ENCODE data around the gene NXPE3.

Gene NXPE3

DNA sequence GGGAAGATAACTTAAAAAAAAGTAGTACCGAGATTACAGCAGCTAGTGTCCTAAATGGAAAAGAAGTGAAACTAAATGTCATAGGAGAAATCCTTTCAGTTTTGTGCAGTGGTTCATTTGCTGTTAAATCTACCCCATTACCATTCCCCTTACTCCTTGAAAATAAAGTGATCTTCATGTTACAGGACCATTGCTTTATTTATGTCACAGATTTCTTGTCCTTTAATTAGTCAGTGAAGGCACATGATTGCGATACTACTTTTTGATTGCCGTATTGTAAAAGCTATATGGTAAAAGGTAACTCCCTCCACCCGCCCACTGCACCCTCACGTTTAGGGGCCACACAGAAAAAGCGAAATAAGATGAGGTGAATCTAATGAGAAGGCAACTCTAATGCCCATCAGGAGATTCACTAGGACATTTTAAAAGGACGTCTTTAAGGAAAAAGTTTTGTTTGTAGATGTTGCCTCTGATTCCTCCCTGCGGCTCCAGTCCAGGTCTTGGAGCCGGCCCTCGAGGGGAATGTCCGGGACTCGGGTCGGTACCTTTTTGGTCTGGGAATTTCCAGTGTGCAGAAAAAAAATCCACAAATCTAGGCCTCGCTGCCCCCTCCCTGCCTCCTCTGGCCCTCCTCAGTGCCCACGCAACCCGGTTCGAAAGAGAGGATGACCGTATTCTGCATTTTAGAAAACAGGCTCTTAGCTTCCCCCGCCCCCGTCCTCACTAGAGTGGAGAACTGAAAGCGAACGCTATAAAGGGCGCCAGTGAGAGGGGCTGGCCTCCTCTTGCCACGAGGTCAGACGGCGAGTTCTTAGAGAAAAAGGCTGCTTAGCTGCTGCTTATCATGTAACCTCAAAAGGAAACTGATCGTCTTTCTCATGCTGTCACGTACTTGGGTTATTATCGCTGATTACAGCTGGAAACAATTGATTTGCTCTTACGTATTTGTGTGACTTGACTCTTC, 48.5 kb downstream of the NXPE3 start:
- WGBS (ENCODE audit: insufficient coverage, insufficient read length) = no CpG with 5 or more reads among the region's 30 CpGs
- no peak overlapping the region for H3K27ac ChIP-seq (ENCODE audit: low read length)
- H3K4me1 ChIP-seq (ENCODE audit: control insufficient read depth, insufficient read depth, low read length) = peaks cover 1% of the 10 kb centered on the region; the same call in 1 of the 2 replicates
- H3K4me3 ChIP-seq (ENCODE audit: low read length) = peak overlapping the region; percentile 63; the same call in 1 of the 2 replicates
- H3K36me3 ChIP-seq (ENCODE audit: control insufficient read depth, insufficient read depth, low read length) = no peaks in the 10 kb centered on the region
- no peaks in the 10 kb centered on the region for H3K9me3 ChIP-seq (ENCODE audit: control insufficient read depth, insufficient read depth, low read length)
- DNase-seq (ENCODE audit: low read depth, low spot score) = no peak
- H3K27me3 ChIP-seq (ENCODE audit: control insufficient read depth, insufficient read depth, low read length) = no peaks in the 10 kb centered on the region

DNA sequence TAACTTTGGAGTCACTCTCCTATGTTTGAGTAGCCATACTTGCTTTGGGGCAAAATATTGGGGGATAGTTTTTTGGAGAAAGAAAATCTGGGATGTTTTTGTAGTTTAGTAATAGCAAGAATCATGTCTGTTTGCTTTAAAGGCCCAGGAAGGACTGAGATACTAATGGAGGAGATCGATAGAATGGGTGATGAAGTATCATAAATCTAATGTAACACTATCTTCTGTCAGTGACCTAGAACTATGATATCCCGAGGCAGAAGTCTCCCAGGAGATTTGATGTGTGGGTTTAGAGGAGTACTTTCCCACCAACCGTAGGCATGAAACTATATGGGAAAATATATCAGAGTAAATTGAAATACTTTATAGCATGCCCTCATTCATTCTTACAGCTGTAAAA, 49.3 kb downstream of the NXPE3 start:
- no CpG with 5 or more reads among the region's 3 CpGs for WGBS (ENCODE audit: insufficient coverage, insufficient read length)
- Histone ChIP-seq H3K27ac (ENCODE audit: low read length) (no peak overlapping the region), H3K36me3 (ENCODE audit: control insufficient read depth, insufficient read depth, low read length) (no peaks in the 10 kb centered on the region), H3K4me3 (ENCODE audit: low read length) (no peak overlapping the region), H3K9me3 (ENCODE audit: control insufficient read depth, insufficient read depth, low read length) (no peaks in the 10 kb centered on the region), H3K4me1 (ENCODE audit: control insufficient read depth, insufficient read depth, low read length) (peaks cover 1% of the 10 kb centered on the region; the same call in 1 of the 2 replicates), H3K27me3 (ENCODE audit: control insufficient read depth, insufficient read depth, low read length) (no peaks in the 10 kb centered on the region)
- DNase-seq (ENCODE audit: low read depth, low spot score) = no peak

GRCh38 chr3:101828691-101829436, 49.9 kb downstream of the NXPE3 start:
- DNase-seq (ENCODE audit: low read depth, low spot score) = no peak
- Histone ChIP-seq H3K4me3 (ENCODE audit: low read length) (no peak overlapping the region), H3K27ac (ENCODE audit: low read length) (no peak overlapping the region)

GRCh38 chr3:101829437-101829830, 50.4 kb downstream of the NXPE3 start:
- no peak overlapping the region for H3K27ac ChIP-seq (ENCODE audit: low read length)
- peaks cover 1% of the 10 kb centered on the region; the same call in 1 of the 2 replicates for H3K4me1 ChIP-seq (ENCODE audit: control insufficient read depth, insufficient read depth, low read length)
- no peak for DNase-seq (ENCODE audit: low read depth, low spot score)
- H3K27me3 ChIP-seq (ENCODE audit: control insufficient read depth, insufficient read depth, low read length) = no peaks in the 10 kb centered on the region
- H3K4me3 ChIP-seq (ENCODE audit: low read length) = no peak overlapping the region
- WGBS (ENCODE audit: insufficient coverage, insufficient read length) = no CpG with 5 or more reads among the region's 2 CpGs
- no peaks in the 10 kb centered on the region for H3K9me3 ChIP-seq (ENCODE audit: control insufficient read depth, insufficient read depth, low read length)
- H3K36me3 ChIP-seq (ENCODE audit: control insufficient read depth, insufficient read depth, low read length) = no peaks in the 10 kb centered on the region

More at GRCh38 chr3:101828691-101829436, 49.9 kb downstream of the NXPE3 start:
- Histone ChIP-seq H3K4me1 (ENCODE audit: control insufficient read depth, insufficient read depth, low read length) (peaks cover 1% of the 10 kb centered on the region; the same call in 1 of the 2 replicates), H3K9me3 (ENCODE audit: control insufficient read depth, insufficient read depth, low read length) (no peaks in the 10 kb centered on the region), H3K36me3 (ENCODE audit: control insufficient read depth, insufficient read depth, low read length) (no peaks in the 10 kb centered on the region), H3K27me3 (ENCODE audit: control insufficient read depth, insufficient read depth, low read length) (no peaks in the 10 kb centered on the region)
- no CpG with 5 or more reads among the region's 9 CpGs for WGBS (ENCODE audit: insufficient coverage, insufficient read length)

GRCh38 chr3:101829874-101830273, 50.9 kb downstream of the NXPE3 start:
- no peaks in the 10 kb centered on the region for H3K36me3 ChIP-seq (ENCODE audit: control insufficient read depth, insufficient read depth, low read length)
- no peak overlapping the region for H3K27ac ChIP-seq (ENCODE audit: low read length)
- H3K9me3 ChIP-seq (ENCODE audit: control insufficient read depth, insufficient read depth, low read length) = no peaks in the 10 kb centered on the region
- peaks cover 1% of the 10 kb centered on the region; the same call in 1 of the 2 replicates for H3K4me1 ChIP-seq (ENCODE audit: control insufficient read depth, insufficient read depth, low read length)
- WGBS (ENCODE audit: insufficient coverage, insufficient read length) = no CpG with 5 or more reads among the region's 2 CpGs
- no peak overlapping the region for H3K4me3 ChIP-seq (ENCODE audit: low read length)
- H3K27me3 ChIP-seq (ENCODE audit: control insufficient read depth, insufficient read depth, low read length) = no peaks in the 10 kb centered on the region
- DNase-seq (ENCODE audit: low read depth, low spot score) = no peak

- 100% methylated on average over 1 of the region's 2 CpGs for WGBS (ENCODE audit: insufficient coverage, insufficient read length)
Measured at GRCh38 chr3:101833446-101833974, 54.5 kb downstream of the NXPE3 start.

GRCh38 chr3:101835676-101836075, 56.7 kb downstream of the NXPE3 start:
- no peak for DNase-seq (ENCODE audit: low read depth, low spot score)
- H3K4me3 ChIP-seq (ENCODE audit: low read length) = no peak overlapping the region
- H3K27ac ChIP-seq (ENCODE audit: low read length) = no peak overlapping the region
- no peaks in the 10 kb centered on the region for H3K27me3 ChIP-seq (ENCODE audit: control insufficient read depth, insufficient read depth, low read length)
- H3K36me3 ChIP-seq (ENCODE audit: control insufficient read depth, insufficient read depth, low read length) = no peaks in the 10 kb centered on the region
- no CpG with 5 or more reads among the region's 2 CpGs for WGBS (ENCODE audit: insufficient coverage, insufficient read length)
- H3K4me1 ChIP-seq (ENCODE audit: control insufficient read depth, insufficient read depth, low read length) = no peaks in the 10 kb centered on the region
- no peaks in the 10 kb centered on the region for H3K9me3 ChIP-seq (ENCODE audit: control insufficient read depth, insufficient read depth, low read length)

More at GRCh38 chr3:101833446-101833974, 54.5 kb downstream of the NXPE3 start:
- Histone ChIP-seq H3K27me3 (ENCODE audit: control insufficient read depth, insufficient read depth, low read length) (no peaks in the 10 kb centered on the region), H3K4me1 (ENCODE audit: control insufficient read depth, insufficient read depth, low read length) (peaks cover 1% of the 10 kb centered on the region; the same call in 1 of the 2 replicates), H3K36me3 (ENCODE audit: control insufficient read depth, insufficient read depth, low read length) (no peaks in the 10 kb centered on the region), H3K4me3 (ENCODE audit: low read length) (no peak overlapping the region), H3K27ac (ENCODE audit: low read length) (no peak overlapping the region), H3K9me3 (ENCODE audit: control insufficient read depth, insufficient read depth, low read length) (no peaks in the 10 kb centered on the region)
- DNase-seq (ENCODE audit: low read depth, low spot score) = no peak

- no peak overlapping the region for H3K27ac ChIP-seq (ENCODE audit: low read length)
- H3K4me3 ChIP-seq (ENCODE audit: low read length) = no peak overlapping the region
- DNase-seq (ENCODE audit: low read depth, low spot score) = no peak
- no peaks in the 10 kb centered on the region for H3K36me3 ChIP-seq (ENCODE audit: control insufficient read depth, insufficient read depth, low read length)
- no CpG with 5 or more reads among the region's 6 CpGs for WGBS (ENCODE audit: insufficient coverage, insufficient read length)
- no peaks in the 10 kb centered on the region for H3K4me1 ChIP-seq (ENCODE audit: control insufficient read depth, insufficient read depth, low read length)
- H3K27me3 ChIP-seq (ENCODE audit: control insufficient read depth, insufficient read depth, low read length) = no peaks in the 10 kb centered on the region
- no peaks in the 10 kb centered on the region for H3K9me3 ChIP-seq (ENCODE audit: control insufficient read depth, insufficient read depth, low read length)
Measured at GRCh38 chr3:101836160-101836559, 57.1 kb downstream of the NXPE3 start.

DNA sequence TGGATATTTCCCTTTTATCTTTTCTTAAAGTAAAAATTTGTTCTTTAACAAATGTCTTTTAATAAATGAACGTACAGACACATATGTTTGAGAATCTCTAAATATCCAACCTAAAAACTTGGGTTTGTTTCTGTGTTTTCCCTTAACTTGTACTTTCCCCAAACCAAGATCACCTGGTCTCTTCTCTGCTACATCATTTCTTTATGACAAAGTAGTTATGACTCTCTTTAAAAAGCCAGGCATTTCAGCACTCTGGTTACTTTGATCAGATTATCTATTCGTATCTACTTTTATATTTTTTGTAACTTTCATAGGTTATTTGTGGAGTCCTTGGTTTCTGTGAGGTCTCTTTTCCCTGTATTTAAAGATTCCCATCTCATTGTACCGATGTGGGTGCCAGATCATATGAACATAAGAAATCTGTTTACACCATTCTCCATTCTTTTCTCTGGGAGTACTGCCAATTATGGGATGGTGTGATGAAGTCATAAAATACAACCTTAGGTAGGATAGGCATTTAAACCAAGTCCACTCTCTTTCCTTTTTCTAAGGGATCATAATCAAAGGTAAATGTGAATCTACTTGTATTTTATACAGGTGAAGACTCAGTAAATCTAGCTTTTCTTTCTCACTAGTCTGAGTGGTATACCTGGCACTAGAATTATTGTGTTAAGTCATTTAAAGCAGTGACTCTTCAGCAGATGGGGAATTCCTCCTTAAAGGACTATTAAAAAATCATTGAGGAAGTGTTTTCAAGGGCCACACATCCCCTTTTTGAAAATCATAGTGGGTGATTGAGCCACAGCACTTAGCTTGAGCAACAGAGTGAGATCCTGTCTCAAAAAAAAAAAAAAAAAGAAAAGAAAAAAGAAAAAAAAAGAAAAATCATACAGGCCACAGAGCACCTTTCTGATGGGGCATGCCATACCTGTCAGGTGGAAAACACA, 57.9 kb downstream of the NXPE3 start:
- H3K36me3 ChIP-seq (ENCODE audit: control insufficient read depth, insufficient read depth, low read length) = no peaks in the 10 kb centered on the region
- no CpG with 5 or more reads among the region's 3 CpGs for WGBS (ENCODE audit: insufficient coverage, insufficient read length)
- no peaks in the 10 kb centered on the region for H3K9me3 ChIP-seq (ENCODE audit: control insufficient read depth, insufficient read depth, low read length)
- peaks cover under 1% of the 10 kb centered on the region; the same call in 1 of the 2 replicates for H3K4me1 ChIP-seq (ENCODE audit: control insufficient read depth, insufficient read depth, low read length)
- H3K27ac ChIP-seq (ENCODE audit: low read length) = no peak overlapping the region
- no peaks in the 10 kb centered on the region for H3K27me3 ChIP-seq (ENCODE audit: control insufficient read depth, insufficient read depth, low read length)
- DNase-seq (ENCODE audit: low read depth, low spot score) = no peak
- H3K4me3 ChIP-seq (ENCODE audit: low read length) = no peak overlapping the region
